Nephron progenitor cell (in vitro differentiated cells): ENCODE data around the gene SBK2.

Experiments used
- DNase-seq: peaks from one replicate; pipeline ENCODE4 v3.0.0; 2021
- H3K27ac Mint-ChIP-seq: 2 replicates; pipeline ENCODE4 v1.8.0; 2021; ENCODE audit warnings: mild to moderate bottlenecking, moderate library complexity, mixed read lengths
- H3K27me3 Mint-ChIP-seq: 2 replicates; pipeline ENCODE4 v1.8.0; 2021; ENCODE audit warnings: mild to moderate bottlenecking, low read depth, mixed read lengths; ENCODE audit not compliant: poor library complexity
- H3K36me3 Mint-ChIP-seq: 2 replicates; pipeline ENCODE4 v1.8.0; 2021; ENCODE audit warnings: low read depth, mixed read lengths
- H3K4me1 Mint-ChIP-seq: 2 replicates; pipeline ENCODE4 v1.8.0; 2021; ENCODE audit warnings: mixed read lengths
- H3K4me3 Mint-ChIP-seq: 2 replicates; pipeline ENCODE4 v1.8.0; 2021; ENCODE audit warnings: mild to moderate bottlenecking, moderate library complexity, mixed read lengths
- H3K9me3 Mint-ChIP-seq: 2 replicates; pipeline ENCODE4 v1.8.0; 2021; ENCODE audit warnings: mild to moderate bottlenecking, moderate library complexity, mixed read lengths
- CTCF ChIP-seq: fragments of 200-600 bp; sonication (generic); IDR thresholded peaks from 2 replicates; pipeline ENCODE4 v1.5.0; 2021; ENCODE audit warnings: antibody characterized with exemption

The SBK2 gene

GRCh38 chr19:55581145-55581822, 44.4 kb upstream of the SBK2 start:
- peak overlapping the region; percentile 34 for H3K27ac Mint-ChIP-seq
- H3K4me3 Mint-ChIP-seq: peak overlapping the region; percentile 95
- no peak for TF ChIP-seq CTCF
- H3K4me1 Mint-ChIP-seq: peaks cover 50% of the 10 kb centered on the region
- peak; percentile 51 for DNase-seq
- no peaks in the 10 kb centered on the region for H3K27me3 Mint-ChIP-seq
- no peaks in the 10 kb centered on the region for H3K9me3 Mint-ChIP-seq
- H3K36me3 Mint-ChIP-seq: peaks cover 14% of the 10 kb centered on the region

- TF ChIP-seq CTCF: no peak
- Mint-ChIP-seq H3K4me1 (peaks cover 44% of the 10 kb centered on the region), H3K27ac (peak within 1 kb of the TSS; percentile 83), H3K9me3 (no peaks in the 10 kb centered on the region), H3K36me3 (peaks cover 20% of the 10 kb centered on the region), H3K4me3 (peak within 1 kb of the TSS; percentile 95), H3K27me3 (no peaks in the 10 kb centered on the region)
- DNase-seq: peak; percentile 82
Observed at GRCh38 chr19:55580628-55581144, 43.8 kb upstream of the SBK2 start, which contains the start of gene ZNF579. Gene ZNF579, minus strand, starts transcription at chr19:55580848. Its CDS starts 1,209 bp downstream, at chr19:55579639.

- H3K27ac Mint-ChIP-seq: peak overlapping the region; percentile 83
Observed at GRCh38 chr19:55579766-55580621, 43.1 kb upstream of the SBK2 start.

GRCh38 chr19:55578761-55579747, 42.1 kb upstream of the SBK2 start:
- Mint-ChIP-seq H3K27ac (peak overlapping the region; percentile 83), H3K27me3 (no peaks in the 10 kb centered on the region), H3K36me3 (peaks cover 29% of the 10 kb centered on the region), H3K4me1 (peaks cover 30% of the 10 kb centered on the region), H3K9me3 (no peaks in the 10 kb centered on the region), H3K4me3 (peak overlapping the region; percentile 95)
- no peak for TF ChIP-seq CTCF
- DNase-seq: no peak

More at GRCh38 chr19:55579766-55580621, 43.1 kb upstream of the SBK2 start:
- Mint-ChIP-seq H3K9me3 (no peaks in the 10 kb centered on the region), H3K27me3 (no peaks in the 10 kb centered on the region), H3K4me1 (peaks cover 37% of the 10 kb centered on the region), H3K36me3 (peaks cover 27% of the 10 kb centered on the region), H3K4me3 (peak overlapping the region; percentile 95)
- no peak for TF ChIP-seq CTCF
- peak; percentile 56 for DNase-seq

- TF ChIP-seq CTCF: no peak
- no peak overlapping the region for H3K27ac Mint-ChIP-seq
- DNase-seq: no peak
- no peak overlapping the region for H3K4me3 Mint-ChIP-seq
- H3K36me3 Mint-ChIP-seq: peaks cover 29% of the 10 kb centered on the region
- H3K27me3 Mint-ChIP-seq: no peaks in the 10 kb centered on the region
- H3K4me1 Mint-ChIP-seq: peaks cover 30% of the 10 kb centered on the region
- no peaks in the 10 kb centered on the region for H3K9me3 Mint-ChIP-seq
Observed at GRCh38 chr19:55578031-55578760, 41.3 kb upstream of the SBK2 start.
